HEK293 (cell line): ENCODE measurements around the gene S100PBP.

Experiments used
- CTCF ChIA-PET: fragments of 350-600 bp; formaldehyde crosslinking; extraction: SDS; loops from one replicate; lab custom pipeline; 2021; ENCODE audit warnings: antibody characterized with exemption; lab: Yijun Ruan, JAX
- POLR2A ChIA-PET: fragments of 300-600 bp; formaldehyde crosslinking; extraction: SDS; loops from one replicate; lab custom pipeline; 2020; ENCODE audit warnings: antibody characterized with exemption, inconsistent platforms; lab: Yijun Ruan, JAX
- H3K27ac ChIP-seq: fragments of 200-500 bp; sonication (Bioruptor generic); 2 replicates; pipeline ENCODE4 v1.5.1; 2014; ENCODE audit warnings: low read depth, low read length, control low read depth, inconsistent platforms; ENCODE audit errors: extremely low read depth
- H3K36me3 ChIP-seq, 2 experiments: fragments of 200-500 bp in 1 of 2; sonication (Bioruptor generic) in 1 of 2; 1 replicate in 1 of 2; 2 replicates in 1 of 2; pipeline ENCODE4 v1.5.1; 2014 to 2017; ENCODE audit warnings: inconsistent platforms in 2 of 2, low read length in 2 of 2; ENCODE audit not compliant: control insufficient read depth in 2 of 2, insufficient read depth in 1 of 2
- H3K4me1 ChIP-seq: fragments of 200-500 bp; sonication (Bioruptor generic); 2 replicates; pipeline ENCODE4 v1.5.1; 2014; ENCODE audit warnings: mild to moderate bottlenecking, low read length, inconsistent platforms; ENCODE audit not compliant: control insufficient read depth, insufficient read depth
- H3K4me3 ChIP-seq: 2 replicates; pipeline ENCODE4 v1.5.1; 2011; ENCODE audit warnings: low read depth, mild to moderate bottlenecking, control low read depth, low read length, moderate library complexity
- H3K9me3 ChIP-seq: fragments of 200-500 bp; sonication (Bioruptor generic); 2 replicates; pipeline ENCODE4 v1.5.1; 2014; ENCODE audit warnings: low read depth, low read length, inconsistent platforms; ENCODE audit not compliant: control insufficient read depth, insufficient read depth
- GFI1B ChIP-seq: fragments of 450-650 bp; formaldehyde crosslinking; IDR thresholded peaks from 2 replicates; pipeline ENCODE4 v1.5.1; 2016; ENCODE audit warnings: missing biosample characterization, missing genetic modification characterization
- GLIS1 ChIP-seq: fragments of 450-650 bp; formaldehyde crosslinking; IDR thresholded peaks from 2 replicates; pipeline ENCODE4 v1.5.1; 2016; ENCODE audit warnings: missing biosample characterization, missing genetic modification characterization
- HOXC10 ChIP-seq: sonication (generic); formaldehyde crosslinking; IDR thresholded peaks from 2 replicates; pipeline ENCODE4 v1.8.1; 2023; ENCODE audit warnings: mild to moderate bottlenecking, missing genetic modification reagents
- RBAK ChIP-seq: fragments of 450-650 bp; formaldehyde crosslinking; IDR thresholded peaks from 2 replicates; pipeline ENCODE4 v1.5.1; 2016; ENCODE audit warnings: missing biosample characterization, missing genetic modification characterization
- ZFP37 ChIP-seq: fragments of 450-650 bp; formaldehyde crosslinking; IDR thresholded peaks from 2 replicates; pipeline ENCODE4 v1.5.1; 2016; ENCODE audit warnings: missing biosample characterization, missing genetic modification characterization
- ZFP69B ChIP-seq: fragments of 450-650 bp; formaldehyde crosslinking; IDR thresholded peaks from 2 replicates; pipeline ENCODE4 v1.5.1; 2016; ENCODE audit warnings: missing biosample characterization, missing genetic modification characterization
- ZNF146 ChIP-seq: fragments of 450-650 bp; formaldehyde crosslinking; IDR thresholded peaks from 2 replicates; pipeline ENCODE4 v1.5.1; 2016; ENCODE audit warnings: missing biosample characterization, missing genetic modification characterization
- ZNF155 ChIP-seq: fragments of 450-650 bp; formaldehyde crosslinking; IDR thresholded peaks from 2 replicates; pipeline ENCODE4 v1.5.1; 2016; ENCODE audit warnings: missing biosample characterization, missing genetic modification characterization
- ZNF214 ChIP-seq: fragments of 450-650 bp; formaldehyde crosslinking; IDR thresholded peaks from 2 replicates; pipeline ENCODE4 v1.5.1; 2017; ENCODE audit warnings: missing biosample characterization, mild to moderate bottlenecking, missing genetic modification characterization, borderline replicate concordance
- ZNF223 ChIP-seq: fragments of 450-650 bp; formaldehyde crosslinking; IDR thresholded peaks from 2 replicates; pipeline ENCODE4 v1.5.1; 2016; ENCODE audit warnings: missing biosample characterization, missing genetic modification characterization
- ZNF354C ChIP-seq: fragments of 450-650 bp; formaldehyde crosslinking; IDR thresholded peaks from 2 replicates; pipeline ENCODE4 v1.5.1; 2016; ENCODE audit warnings: missing biosample characterization, missing genetic modification characterization, low read depth, borderline replicate concordance
- ZNF37A ChIP-seq: fragments of 450-650 bp; IDR thresholded peaks from 2 replicates; pipeline ENCODE4 v1.5.1; 2018; ENCODE audit warnings: missing biosample characterization, missing genetic modification characterization
- ZNF488 ChIP-seq: fragments of 450-650 bp; formaldehyde crosslinking; IDR thresholded peaks from 2 replicates; pipeline ENCODE4 v1.5.1; 2016; ENCODE audit warnings: missing biosample characterization, missing genetic modification characterization
- ZNF529 ChIP-seq: fragments of 450-650 bp; formaldehyde crosslinking; IDR thresholded peaks from 2 replicates; pipeline ENCODE4 v1.5.1; 2017; ENCODE audit warnings: missing genetic modification characterization, missing biosample characterization; ENCODE audit not compliant: insufficient replicate concordance
- ZNF560 ChIP-seq: fragments of 450-650 bp; formaldehyde crosslinking; IDR thresholded peaks from 2 replicates; pipeline ENCODE4 v1.5.1; 2017; ENCODE audit warnings: missing biosample characterization, missing genetic modification characterization, borderline replicate concordance
- ZNF623 ChIP-seq: fragments of 450-650 bp; formaldehyde crosslinking; IDR thresholded peaks from 2 replicates; pipeline ENCODE4 v1.5.1; 2016; ENCODE audit warnings: missing biosample characterization, missing genetic modification characterization
- ZSCAN30 ChIP-seq: fragments of 450-650 bp; IDR thresholded peaks from 2 replicates; pipeline ENCODE4 v1.5.1; 2018; ENCODE audit warnings: missing biosample characterization, mild to moderate bottlenecking, missing genetic modification characterization, moderate library complexity
- TF ChIP-seq, protein P1 (sequence below): fragments of 450-650 bp; formaldehyde crosslinking; IDR thresholded peaks from 2 replicates; pipeline ENCODE4 v1.5.1; 2016; ENCODE audit warnings: missing biosample characterization, missing genetic modification characterization
- TF ChIP-seq, protein P2 (sequence below): fragments of 450-650 bp; formaldehyde crosslinking; IDR thresholded peaks from 2 replicates; pipeline ENCODE4 v1.5.1; 2017; ENCODE audit warnings: missing biosample characterization, missing genetic modification characterization

The S100PBP gene

DNA sequence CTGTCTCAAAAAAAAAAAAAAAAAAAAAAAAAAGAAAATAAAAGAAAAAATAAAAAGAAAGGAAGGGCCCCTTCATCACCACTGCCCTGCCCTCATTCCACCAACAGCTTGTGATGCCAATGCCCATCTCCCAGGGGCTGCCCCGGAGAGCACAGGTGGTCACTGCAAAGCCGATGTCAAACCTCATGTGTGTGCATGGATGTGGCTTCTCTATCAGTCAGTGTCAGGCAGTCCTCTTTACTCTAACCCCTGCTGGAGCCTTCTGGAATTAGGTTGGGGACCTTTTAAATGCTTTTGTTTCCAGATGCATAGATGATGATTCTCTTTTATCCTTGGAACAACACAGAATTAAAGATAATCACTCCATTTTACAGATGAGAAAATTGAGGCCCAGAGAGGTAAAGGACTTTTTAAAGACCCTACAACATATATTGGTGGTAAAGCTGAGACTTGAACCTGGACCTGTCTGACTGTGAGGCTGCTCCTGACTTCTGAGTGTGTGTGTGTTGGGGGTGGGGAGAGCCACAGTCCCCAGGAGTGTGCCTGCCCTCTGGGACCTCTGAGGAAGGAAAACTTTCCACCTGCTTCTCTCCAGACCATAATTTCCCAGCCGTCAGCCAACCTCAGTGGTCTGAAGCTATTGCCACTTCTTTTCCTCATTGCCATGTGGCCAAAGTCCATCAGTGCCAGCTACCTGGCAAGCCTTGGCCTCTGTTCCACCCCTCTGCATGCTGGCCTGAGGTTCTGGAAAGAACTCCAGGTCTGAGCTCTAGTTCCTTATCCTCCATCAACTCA is 86.7 kb downstream of the S100PBP start:
- no peaks in the 10 kb centered on the region for H3K36me3 ChIP-seq
- no peak overlapping the region for H3K27ac ChIP-seq
- CTCF ChIA-PET: interaction anchor here (0.6 to 1.8 kb wide), 3 partner anchors 11 to 442 kb away, joined by 3 to 6 read pairs (median 3); partner anchors contain the start of gene HPCA
- H3K4me1 ChIP-seq: no peaks in the 10 kb centered on the region
- no peak overlapping the region for H3K4me3 ChIP-seq
- TF ChIP-seq ZNF354C (tag by site-specific recombination): no peak
- TF ChIP-seq ZFP37 (tag by site-specific recombination): no peak
- no peak for TF ChIP-seq RBAK
- no peaks in the 10 kb centered on the region for H3K9me3 ChIP-seq
- POLR2A ChIA-PET: no interaction called here

DNA sequence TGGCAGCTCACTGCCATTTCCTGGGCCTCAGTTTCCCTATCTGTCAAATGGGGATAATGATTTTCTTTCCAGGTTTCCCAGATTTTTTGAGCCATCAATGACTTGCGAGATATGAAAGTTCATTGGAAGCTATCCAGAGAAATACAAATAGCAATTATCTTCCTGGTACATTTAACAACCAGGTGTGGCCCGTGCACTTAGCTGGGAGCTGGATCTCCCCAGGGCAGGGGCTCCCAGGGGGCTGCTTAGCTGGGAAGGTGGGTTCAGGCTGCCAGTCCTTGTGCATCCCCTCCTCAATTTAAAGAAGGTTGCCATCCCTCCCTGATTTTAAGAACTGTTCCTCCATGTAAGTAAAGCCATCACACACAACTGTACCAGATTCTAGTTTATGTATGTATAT is 87.3 kb downstream of the S100PBP start:
- Histone ChIP-seq H3K4me1 (no peaks in the 10 kb centered on the region), H3K36me3 (no peaks in the 10 kb centered on the region), H3K27ac (no peak overlapping the region), H3K9me3 (no peaks in the 10 kb centered on the region), H3K4me3 (no peak overlapping the region)
- ChIA-PET POLR2A (no interaction called here), CTCF (interaction anchor here (0.6 to 1.8 kb wide), 4 partner anchors 12 to 149 kb away, joined by 3 to 6 read pairs (median 4); partner anchors contain the start of gene HPCA)
- TF ChIP-seq ZNF488 (tag by site-specific recombination) (no peak), ZNF214 (tag by site-specific recombination) (no peak), ZNF623 (tag by site-specific recombination) (no peak), HOXC10 (CRISPR knock-in tag) (no peak), ZFP69B (tag by site-specific recombination) (no peak), ZNF529 (tag by site-specific recombination) (no peak), ZNF37A (tag by site-specific recombination) (no peak), ZNF560 (tag by site-specific recombination) (no peak), ZNF223 (tag by site-specific recombination) (no peak), ZSCAN30 (tag by site-specific recombination) (no peak), GFI1B (no peak), ZNF146 (no peak), GLIS1 (no peak), ZNF155 (no peak)
- TF ChIP-seq, protein P1, sequence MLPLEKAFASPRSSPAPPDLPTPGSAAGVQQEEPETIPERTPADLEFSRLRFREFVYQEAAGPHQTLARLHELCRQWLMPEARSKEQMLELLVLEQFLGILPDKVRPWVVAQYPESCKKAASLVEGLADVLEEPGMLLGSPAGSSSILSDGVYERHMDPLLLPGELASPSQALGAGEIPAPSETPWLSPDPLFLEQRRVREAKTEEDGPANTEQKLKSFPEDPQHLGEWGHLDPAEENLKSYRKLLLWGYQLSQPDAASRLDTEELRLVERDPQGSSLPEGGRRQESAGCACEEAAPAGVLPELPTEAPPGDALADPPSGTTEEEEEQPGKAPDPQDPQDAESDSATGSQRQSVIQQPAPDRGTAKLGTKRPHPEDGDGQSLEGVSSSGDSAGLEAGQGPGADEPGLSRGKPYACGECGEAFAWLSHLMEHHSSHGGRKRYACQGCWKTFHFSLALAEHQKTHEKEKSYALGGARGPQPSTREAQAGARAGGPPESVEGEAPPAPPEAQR (tag by site-specific recombination): no peak
- TF ChIP-seq, protein P2, sequence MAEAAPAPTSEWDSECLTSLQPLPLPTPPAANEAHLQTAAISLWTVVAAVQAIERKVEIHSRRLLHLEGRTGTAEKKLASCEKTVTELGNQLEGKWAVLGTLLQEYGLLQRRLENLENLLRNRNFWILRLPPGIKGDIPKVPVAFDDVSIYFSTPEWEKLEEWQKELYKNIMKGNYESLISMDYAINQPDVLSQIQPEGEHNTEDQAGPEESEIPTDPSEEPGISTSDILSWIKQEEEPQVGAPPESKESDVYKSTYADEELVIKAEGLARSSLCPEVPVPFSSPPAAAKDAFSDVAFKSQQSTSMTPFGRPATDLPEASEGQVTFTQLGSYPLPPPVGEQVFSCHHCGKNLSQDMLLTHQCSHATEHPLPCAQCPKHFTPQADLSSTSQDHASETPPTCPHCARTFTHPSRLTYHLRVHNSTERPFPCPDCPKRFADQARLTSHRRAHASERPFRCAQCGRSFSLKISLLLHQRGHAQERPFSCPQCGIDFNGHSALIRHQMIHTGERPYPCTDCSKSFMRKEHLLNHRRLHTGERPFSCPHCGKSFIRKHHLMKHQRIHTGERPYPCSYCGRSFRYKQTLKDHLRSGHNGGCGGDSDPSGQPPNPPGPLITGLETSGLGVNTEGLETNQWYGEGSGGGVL (tag by site-specific recombination): no peak
